GM19043 (cell line): ENCODE results near the gene CISD2.
"Not testable (repeated sequence)": the region's sequence is repeated elsewhere in the genome, so short reads cannot be mapped to it uniquely, and the experiment has no call there.

Experiments used
- ATAC-seq: cut with Tn5 transposase; IDR thresholded peaks from one replicate; pipeline ENCODE4 v1.9.1; 2021; ENCODE audit warnings: low read depth; ENCODE audit not compliant: unreplicated experiment

The CISD2 gene

GRCh38 chr4:102868781-102869568 lies at the start of gene CISD2:
Gene CISD2 (plus strand): TSS chr4:102868992. CDS start chr4:102869085, 93 bp downstream.
- ATAC-seq, result peak; percentile 79

GRCh38 chr4:102819100-102819499 lies 49.7 kb upstream of the CISD2 start:
- ATAC-seq, result not testable (repeated sequence)

- no peak for ATAC-seq
Measured at GRCh38 chr4:102819588-102820365, 49.0 kb upstream of the CISD2 start.

- no peak for ATAC-seq
Measured at GRCh38 chr4:102823464-102823863, 45.3 kb upstream of the CISD2 start.

GRCh38 chr4:102823897-102824296 lies 44.9 kb upstream of the CISD2 start:
- no peak for ATAC-seq

- no peak for ATAC-seq
Measured at GRCh38 chr4:102824398-102824797, 44.4 kb upstream of the CISD2 start.

GRCh38 chr4:102825261-102826091 lies 43.3 kb upstream of the CISD2 start:
- no peak for ATAC-seq

- no peak for ATAC-seq
Measured at GRCh38 chr4:102826105-102826889, 42.5 kb upstream of the CISD2 start.

- ATAC-seq, result peak; percentile 19
Measured at GRCh38 chr4:102826890-102827673, 41.7 kb upstream of the CISD2 start, which contains the start of gene UBE2D3. Gene UBE2D3 (minus strand): TSS chr4:102827551. CDS start chr4:102826508, 1,043 bp downstream.

GRCh38 chr4:102827674-102828496 lies 40.9 kb upstream of the CISD2 start:
- ATAC-seq, result peak; percentile 76

- ATAC-seq, result no peak
Measured at GRCh38 chr4:102828497-102828808, 40.3 kb upstream of the CISD2 start.

GRCh38 chr4:102829803-102830202 lies 39.0 kb upstream of the CISD2 start:
- no peak for ATAC-seq

GRCh38 chr4:102832105-102832504 lies 36.7 kb upstream of the CISD2 start:
- ATAC-seq, result no peak

GRCh38 chr4:102832667-102833066 lies 36.1 kb upstream of the CISD2 start:
- ATAC-seq, result no peak

GRCh38 chr4:102836596-102836995 lies 32.2 kb upstream of the CISD2 start:
- ATAC-seq, result no peak

- no peak for ATAC-seq
Measured at GRCh38 chr4:102842367-102842766, 26.4 kb upstream of the CISD2 start.

GRCh38 chr4:102843273-102843672 lies 25.5 kb upstream of the CISD2 start:
- no peak for ATAC-seq

GRCh38 chr4:102843938-102844337 lies 24.9 kb upstream of the CISD2 start:
- ATAC-seq, result no peak

- ATAC-seq, result no peak
Measured at GRCh38 chr4:102847687-102848086, 21.1 kb upstream of the CISD2 start.
